Upper lobe of left lung (tissue), 4 donors: Measurements from ENCODE around the gene KMT2E.

ENCODE experiments used
- POLR2AphosphoS5 ChIP-seq, 2 donors: sonication (generic); formaldehyde crosslinking; IDR thresholded peaks; one replicate each; pipeline ENCODE4 v1.5.1; 2017; ENCODE audit warnings: antibody characterized with exemption in 2 of 2
- TF ChIP-seq, protein P1 (sequence below), 6 experiments: fragments of 450-650 bp in 4 of 6; fragments of 200-600 bp in 2 of 6; sonication (generic) in 2 of 6; IDR thresholded peaks; one replicate each; pipeline ENCODE4 v1.5.1; 2016 to 2019; ENCODE audit warnings: antibody characterized with exemption in 6 of 6

DNA sequence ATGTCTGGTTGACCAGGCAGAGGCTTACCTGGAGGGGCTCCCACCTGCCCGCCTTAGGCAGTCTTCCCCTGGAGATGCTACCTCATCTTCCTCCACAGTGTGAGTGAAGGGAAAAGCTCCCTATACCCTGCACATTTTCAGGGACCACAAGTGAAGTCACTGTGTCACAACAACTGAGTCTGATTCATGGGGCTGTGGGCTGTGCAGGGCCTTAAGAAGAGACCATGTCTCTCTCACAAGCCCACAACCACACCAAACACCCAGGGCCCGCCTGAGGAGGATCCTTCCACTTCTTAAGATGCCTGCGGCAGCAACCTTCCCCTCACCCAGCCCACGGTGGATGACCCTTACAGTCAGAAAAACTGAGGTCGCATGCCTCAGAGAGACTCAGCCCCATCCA lies 118.3 kb downstream of the KMT2E start:
- TF ChIP-seq, protein P1, sequence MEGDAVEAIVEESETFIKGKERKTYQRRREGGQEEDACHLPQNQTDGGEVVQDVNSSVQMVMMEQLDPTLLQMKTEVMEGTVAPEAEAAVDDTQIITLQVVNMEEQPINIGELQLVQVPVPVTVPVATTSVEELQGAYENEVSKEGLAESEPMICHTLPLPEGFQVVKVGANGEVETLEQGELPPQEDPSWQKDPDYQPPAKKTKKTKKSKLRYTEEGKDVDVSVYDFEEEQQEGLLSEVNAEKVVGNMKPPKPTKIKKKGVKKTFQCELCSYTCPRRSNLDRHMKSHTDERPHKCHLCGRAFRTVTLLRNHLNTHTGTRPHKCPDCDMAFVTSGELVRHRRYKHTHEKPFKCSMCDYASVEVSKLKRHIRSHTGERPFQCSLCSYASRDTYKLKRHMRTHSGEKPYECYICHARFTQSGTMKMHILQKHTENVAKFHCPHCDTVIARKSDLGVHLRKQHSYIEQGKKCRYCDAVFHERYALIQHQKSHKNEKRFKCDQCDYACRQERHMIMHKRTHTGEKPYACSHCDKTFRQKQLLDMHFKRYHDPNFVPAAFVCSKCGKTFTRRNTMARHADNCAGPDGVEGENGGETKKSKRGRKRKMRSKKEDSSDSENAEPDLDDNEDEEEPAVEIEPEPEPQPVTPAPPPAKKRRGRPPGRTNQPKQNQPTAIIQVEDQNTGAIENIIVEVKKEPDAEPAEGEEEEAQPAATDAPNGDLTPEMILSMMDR (IDR thresholded peaks at IDR 0.05) = no peak
- TF ChIP-seq POLR2AphosphoS5 (IDR thresholded peaks at IDR 0.05) = no peak
